Endometrial microvascular endothelial cells (primary cell): ENCODE data around the gene AQP2. TPM values are rescaled to one million over a fixed set of nuclear protein-coding genes. Genes with fewer than 3 reads are reported as not detected.

Source experiments
- in situ Hi-C: cut with HindIII; loops from 2 replicates; pipeline ENCODE4 v1.10.0; 2017; ENCODE audit warnings: low sequenced_read_pairs, low pct_unique_long_range_greater_than_20kb; ENCODE audit errors: inconsistent ontology term
- total RNA-seq: library from RNA; depleted of rRNA; stranded (reverse); fragments of >200 nt; gene quantifications from one replicate; pipeline ENCODE4 v1.2.3, GENCODE V29; 2015; ENCODE audit errors: inconsistent ontology term

Gene AQP2
- total RNA-seq, 1 donor from 2014 or later = not detected

- in situ Hi-C loops = no loop called here
These were observed 33.3 kb upstream of the AQP2 start for GRCh38 chr12:49917166-49917787.

GRCh38 chr12:49917788-49918173, 32.8 kb upstream of the AQP2 start:
- in situ Hi-C loops = no loop called here

GRCh38 chr12:49920241-49920914, 30.2 kb upstream of the AQP2 start:
- in situ Hi-C loops = no loop called here

GRCh38 chr12:49920915-49921286, 29.6 kb upstream of the AQP2 start:
- in situ Hi-C loops = no loop called here

- in situ Hi-C loops = no loop called here
These were observed 29.2 kb upstream of the AQP2 start for GRCh38 chr12:49921299-49921698.

- in situ Hi-C loops = no loop called here
These were observed 28.6 kb upstream of the AQP2 start for GRCh38 chr12:49921936-49922335.

- in situ Hi-C loops = no loop called here
These were observed 28.0 kb upstream of the AQP2 start for GRCh38 chr12:49922349-49923034.

GRCh38 chr12:49923035-49923644, 27.4 kb upstream of the AQP2 start:
- in situ Hi-C loops = no loop called here

GRCh38 chr12:49923880-49924556, 26.5 kb upstream of the AQP2 start:
- in situ Hi-C loops = no loop called here

GRCh38 chr12:49924628-49925246, 25.8 kb upstream of the AQP2 start:
- in situ Hi-C loops = no loop called here

- in situ Hi-C loops = no loop called here
These were observed 24.9 kb upstream of the AQP2 start for GRCh38 chr12:49925433-49926204.

- in situ Hi-C loops = no loop called here
These were observed 22.1 kb upstream of the AQP2 start for GRCh38 chr12:49928471-49928870.

GRCh38 chr12:49929581-49929980, 21.0 kb upstream of the AQP2 start:
- in situ Hi-C loops = no loop called here

GRCh38 chr12:49930515-49931288, 19.8 kb upstream of the AQP2 start:
- in situ Hi-C loops = no loop called here

- in situ Hi-C loops = no loop called here
These were observed 18.5 kb upstream of the AQP2 start for GRCh38 chr12:49932023-49932422.

GRCh38 chr12:49932533-49933130, 17.9 kb upstream of the AQP2 start:
- in situ Hi-C loops = no loop called here

- in situ Hi-C loops = no loop called here
These were observed 16.7 kb upstream of the AQP2 start for GRCh38 chr12:49933796-49934195.
